Endothelial cell of hepatic sinusoid (primary cell): Measurements from ENCODE around the gene GRK3.

Experiments
- in situ Hi-C: cut with HindIII; loops from 2 replicates; pipeline ENCODE4 v1.10.0; 2017; ENCODE audit warnings: low sequenced_read_pairs

Gene GRK3

GRCh38 chr22:25748704-25749103 lies 184.2 kb downstream of the GRK3 start:
- in situ Hi-C loops, result no loop called here

DNA sequence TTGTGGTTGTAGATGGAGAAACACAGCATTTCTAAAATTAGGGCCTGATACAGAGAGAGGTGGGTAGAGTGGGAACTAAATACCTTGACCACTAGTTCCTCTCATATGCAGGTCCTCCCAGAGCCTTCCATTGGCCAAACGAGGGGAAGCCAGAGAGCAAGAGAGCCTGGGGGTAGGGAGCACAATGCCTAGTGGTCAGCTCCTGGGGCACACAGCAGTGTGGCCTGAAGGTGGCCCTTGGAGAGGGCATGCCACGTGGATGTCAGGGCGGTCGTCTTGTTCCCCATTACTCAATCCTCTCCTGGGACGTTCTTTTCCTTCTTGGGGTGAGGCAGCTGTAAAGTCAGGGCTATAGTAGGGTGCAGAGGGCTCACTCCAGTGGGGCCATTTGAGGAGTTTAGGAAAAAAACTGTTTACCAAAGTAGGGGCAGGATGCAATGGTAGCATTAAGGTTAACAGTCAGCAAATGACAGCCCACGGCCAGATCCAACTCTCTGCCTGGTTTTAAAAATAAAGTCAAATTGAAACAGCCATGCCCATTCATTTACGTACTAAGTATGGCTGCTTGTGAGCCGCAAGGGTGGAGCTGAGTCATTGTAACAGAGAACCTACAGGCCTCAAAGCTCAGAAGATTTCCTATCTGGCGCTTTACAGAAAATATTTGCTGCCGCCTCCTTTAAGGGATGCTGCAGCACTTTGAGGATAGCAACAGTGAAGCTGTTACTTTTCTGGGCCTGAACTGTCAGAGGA lies 185.1 kb downstream of the GRK3 start:
- in situ Hi-C loops, result loop anchor here (25.0 kb wide), 1 partner anchor 262 kb away; no protein-coding TSS in a partner anchor

DNA sequence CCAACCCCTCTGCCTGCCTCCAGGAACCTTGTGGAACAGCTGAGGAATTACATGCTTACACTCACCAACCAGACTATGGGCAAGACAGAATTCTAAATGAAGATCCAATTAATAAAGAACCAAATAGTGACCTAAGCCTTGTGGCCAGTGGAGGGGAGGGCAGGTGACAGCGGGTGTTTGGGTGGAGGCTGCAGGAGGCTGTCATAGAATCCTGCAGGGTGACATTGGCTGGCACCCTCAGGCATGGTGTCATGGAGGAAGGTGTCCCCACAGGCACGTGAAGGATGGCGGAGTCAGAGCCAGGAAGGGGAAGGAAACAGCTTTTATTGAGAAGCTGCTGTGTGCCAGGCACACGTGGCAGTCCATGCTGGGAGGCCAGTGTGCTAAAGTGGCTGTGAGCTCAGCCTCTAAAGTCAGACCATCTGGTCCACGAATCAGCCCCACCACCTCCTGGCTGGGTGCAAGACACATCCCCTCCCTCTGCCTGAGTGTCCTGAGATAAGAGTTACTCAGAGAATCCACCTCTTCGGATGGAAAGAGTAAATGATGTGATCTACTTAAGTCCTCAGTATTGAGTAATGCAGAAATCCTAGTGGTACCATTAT lies 186.2 kb downstream of the GRK3 start:
- in situ Hi-C loops, result loop anchor here (25.0 kb wide), 1 partner anchor 263 kb away; no protein-coding TSS in a partner anchor

DNA sequence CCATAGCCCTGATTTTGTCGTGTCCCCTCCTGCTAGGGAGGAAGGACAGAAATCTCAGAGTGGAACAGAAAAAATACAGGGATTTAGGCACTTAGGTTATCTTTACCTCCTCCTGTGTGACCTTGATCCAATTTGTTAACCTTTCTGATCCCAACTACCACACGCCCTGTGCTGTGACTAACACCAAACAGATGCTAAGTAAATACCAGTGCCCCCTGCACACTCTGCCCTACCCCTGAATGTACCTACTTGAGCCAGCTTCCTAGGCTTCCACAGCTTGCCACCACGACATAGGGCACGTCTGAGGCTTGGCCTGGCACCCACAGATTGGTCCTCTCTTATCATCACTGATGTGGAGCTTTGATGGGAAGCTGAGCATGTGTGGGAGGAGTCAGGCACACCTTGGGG lies 186.7 kb downstream of the GRK3 start:
- in situ Hi-C loops, result loop anchor here (25.0 kb wide), 1 partner anchor 264 kb away; no protein-coding TSS in a partner anchor

DNA sequence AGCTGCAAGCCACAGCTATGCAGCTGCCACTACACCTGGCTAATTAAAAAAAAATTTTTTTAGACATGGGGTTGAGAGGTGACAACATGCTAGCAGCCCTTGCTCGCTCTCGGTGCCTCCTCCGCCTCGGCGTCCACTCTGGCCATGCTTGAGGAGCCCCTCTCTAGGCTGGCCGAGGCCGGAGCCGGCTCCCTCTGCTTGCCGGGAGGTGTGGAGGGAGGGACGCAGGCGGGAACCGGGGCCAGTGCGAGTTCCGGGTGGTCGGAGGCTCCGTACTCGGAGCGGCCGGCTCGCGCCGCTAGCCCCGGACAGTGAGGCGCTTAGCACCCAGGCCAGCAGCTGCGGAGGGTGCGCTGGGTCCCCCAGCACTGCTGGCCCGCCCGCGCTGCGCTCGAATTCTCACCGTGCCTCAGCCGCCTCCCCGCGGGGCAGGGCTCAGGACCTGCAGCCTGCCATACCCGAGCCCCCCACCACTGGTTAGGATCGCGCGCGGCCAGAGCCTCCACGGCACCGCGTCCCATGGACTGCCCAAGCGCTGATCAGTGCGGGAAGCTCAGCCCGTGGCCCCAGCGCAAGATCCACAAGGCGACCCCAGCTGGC lies 188.2 kb downstream of the GRK3 start:
- in situ Hi-C loops, result loop anchor here (25.0 kb wide), 1 partner anchor 265 kb away; no protein-coding TSS in a partner anchor

- in situ Hi-C loops, result loop anchor here (25.0 kb wide), 1 partner anchor 266 kb away; no protein-coding TSS in a partner anchor
These were observed 188.8 kb downstream of the GRK3 start for GRCh38 chr22:25753252-25753651.

DNA sequence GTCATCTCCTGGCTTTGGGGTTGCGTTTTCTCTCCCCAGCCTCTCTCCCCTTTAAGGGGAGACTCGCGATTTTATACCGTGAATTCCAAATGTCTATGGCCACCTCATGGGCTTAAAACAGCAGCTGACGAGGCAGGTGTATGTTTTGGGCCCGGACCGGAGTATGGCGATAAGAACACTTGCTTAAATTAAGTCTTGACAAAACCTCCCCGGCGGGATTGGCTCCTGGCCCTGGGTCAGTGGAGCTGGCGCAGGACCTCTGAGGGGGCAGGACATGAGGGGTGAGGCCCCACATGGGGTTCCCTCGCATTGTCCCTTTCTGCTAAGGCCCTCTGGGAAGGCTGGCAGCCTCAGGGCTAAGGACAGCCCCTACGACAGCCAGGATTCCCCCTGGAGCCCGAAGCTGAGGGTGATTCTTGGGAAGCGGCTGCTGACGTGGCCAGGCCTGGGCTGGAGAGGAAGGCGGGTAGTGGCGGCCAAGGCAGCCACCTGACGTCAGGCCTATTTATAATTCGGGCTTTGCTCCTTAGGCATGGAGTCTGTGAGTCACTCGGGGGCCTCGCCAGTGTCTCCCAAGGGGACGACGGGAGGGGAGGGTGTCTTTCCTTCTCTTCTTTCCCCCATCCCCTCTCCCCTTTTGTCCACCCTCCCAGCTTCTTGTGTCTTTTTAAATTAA lies 190.2 kb downstream of the GRK3 start:
- in situ Hi-C loops, result loop anchor here (25.0 kb wide), 1 partner anchor 267 kb away; no protein-coding TSS in a partner anchor

- in situ Hi-C loops, result loop anchor here (25.0 kb wide), 1 partner anchor 270 kb away; no protein-coding TSS in a partner anchor
These were observed 193.2 kb downstream of the GRK3 start for GRCh38 chr22:25757686-25758085.

DNA sequence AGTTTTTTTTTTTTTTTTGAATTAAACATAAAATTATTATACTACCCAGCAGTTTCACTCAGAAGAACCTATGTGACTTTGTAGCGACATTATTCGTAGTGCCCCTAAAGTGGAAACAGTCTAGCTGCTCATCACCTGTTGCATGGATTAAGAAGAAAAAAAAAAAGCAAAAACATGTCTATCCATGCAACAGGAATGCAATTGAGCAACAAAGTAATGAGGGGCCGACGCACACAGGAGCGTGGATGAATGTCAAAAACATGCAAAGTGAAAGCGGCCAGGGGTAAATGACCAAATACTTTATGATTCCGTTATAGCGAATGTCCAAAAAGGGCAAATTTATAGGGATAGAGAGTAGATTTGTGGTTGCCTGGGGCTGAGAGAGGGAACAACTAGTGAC lies 193.8 kb downstream of the GRK3 start:
- in situ Hi-C loops, result loop anchor here (25.0 kb wide), 1 partner anchor 271 kb away; no protein-coding TSS in a partner anchor

DNA sequence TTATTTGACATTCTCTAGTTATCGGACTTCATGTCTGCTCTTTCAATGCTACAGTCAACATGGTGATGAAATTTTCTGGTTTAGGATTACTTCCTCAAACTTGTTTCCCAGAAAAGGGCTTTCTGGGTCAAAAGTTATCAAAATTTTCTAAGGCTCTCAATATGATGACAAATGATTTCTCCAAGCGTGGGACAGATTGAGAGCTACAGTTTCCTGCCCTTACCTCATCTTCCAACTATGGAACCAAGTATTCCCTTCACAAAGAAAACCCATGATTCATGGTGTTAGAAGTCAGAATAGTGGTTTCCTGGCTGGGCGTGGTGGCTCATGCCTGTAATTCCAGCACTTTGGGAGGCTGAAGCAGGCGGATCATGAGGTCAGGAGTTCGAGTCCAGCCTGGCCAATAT lies 195.4 kb downstream of the GRK3 start:
- in situ Hi-C loops, result loop anchor here (25.0 kb wide), 1 partner anchor 273 kb away; no protein-coding TSS in a partner anchor

DNA sequence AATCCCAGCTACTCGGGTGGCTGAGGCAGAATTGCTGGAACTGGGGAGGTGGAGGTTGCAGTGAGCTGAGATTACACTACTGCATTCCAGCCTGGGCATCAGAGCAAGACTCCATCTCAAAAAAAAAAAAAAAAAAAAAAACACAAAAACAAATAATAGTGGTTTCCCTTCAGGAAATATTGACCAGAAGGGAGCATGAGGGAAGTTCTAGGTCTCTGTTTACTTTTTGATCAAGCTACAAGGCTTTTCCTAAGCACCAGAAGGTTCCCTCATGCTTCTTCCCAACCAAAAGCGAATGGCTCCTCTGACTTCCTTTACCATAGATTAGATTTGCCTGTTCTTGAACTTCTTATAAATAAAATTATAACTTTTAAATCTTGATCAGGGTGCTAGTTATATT lies 195.8 kb downstream of the GRK3 start:
- in situ Hi-C loops, result loop anchor here (25.0 kb wide), 1 partner anchor 273 kb away; no protein-coding TSS in a partner anchor

GRCh38 chr22:25760848-25761595 lies 196.5 kb downstream of the GRK3 start:
- in situ Hi-C loops, result loop anchor here (25.0 kb wide), 1 partner anchor 274 kb away; no protein-coding TSS in a partner anchor

GRCh38 chr22:25762147-25762546 lies 197.7 kb downstream of the GRK3 start:
- in situ Hi-C loops, result loop anchor here (25.0 kb wide), 1 partner anchor 275 kb away; no protein-coding TSS in a partner anchor

- in situ Hi-C loops, result loop anchor here (25.0 kb wide), 1 partner anchor 276 kb away; no protein-coding TSS in a partner anchor
These were observed 198.8 kb downstream of the GRK3 start for GRCh38 chr22:25763239-25763777.

DNA sequence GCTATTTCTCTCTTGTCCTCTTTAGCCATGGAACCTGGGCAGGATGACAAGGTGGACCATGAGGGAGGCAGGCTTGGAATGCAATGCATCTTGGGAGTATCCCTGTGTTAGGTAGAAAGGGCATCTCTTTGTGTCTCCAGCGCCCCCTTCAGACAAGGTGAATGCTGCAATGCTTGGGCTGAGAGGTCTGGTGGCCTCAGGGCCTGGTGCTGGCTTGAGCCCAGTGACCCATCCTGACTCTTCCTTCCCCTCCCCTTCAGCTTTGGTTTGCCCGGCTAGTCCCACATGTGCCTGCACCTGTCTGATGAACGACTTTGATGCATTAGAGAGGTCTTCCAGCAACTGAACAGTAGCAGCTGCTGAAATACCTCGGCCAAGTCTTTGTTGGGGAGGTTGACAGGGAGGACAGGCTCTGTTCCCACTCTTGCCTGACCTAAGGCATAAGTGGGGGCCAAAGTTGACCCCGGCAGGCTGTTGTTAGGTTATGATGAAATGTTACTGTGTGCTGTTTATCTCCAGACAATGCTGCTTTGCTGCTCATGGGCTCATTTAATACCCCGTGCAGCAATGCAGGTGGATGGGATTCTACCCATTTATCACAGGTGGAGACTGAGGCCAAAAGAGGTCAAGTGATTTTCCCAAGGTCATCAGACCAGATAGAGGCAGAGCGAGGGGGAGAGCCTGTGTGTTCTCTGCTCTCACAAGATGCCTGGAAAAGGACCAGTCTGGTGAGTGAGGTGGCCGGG lies 200.0 kb downstream of the GRK3 start:
- in situ Hi-C loops, result loop anchor here (25.0 kb wide), 1 partner anchor 277 kb away; no protein-coding TSS in a partner anchor

- in situ Hi-C loops, result loop anchor here (25.0 kb wide), 1 partner anchor 278 kb away; no protein-coding TSS in a partner anchor
These were observed 200.5 kb downstream of the GRK3 start for GRCh38 chr22:25765016-25765367.

DNA sequence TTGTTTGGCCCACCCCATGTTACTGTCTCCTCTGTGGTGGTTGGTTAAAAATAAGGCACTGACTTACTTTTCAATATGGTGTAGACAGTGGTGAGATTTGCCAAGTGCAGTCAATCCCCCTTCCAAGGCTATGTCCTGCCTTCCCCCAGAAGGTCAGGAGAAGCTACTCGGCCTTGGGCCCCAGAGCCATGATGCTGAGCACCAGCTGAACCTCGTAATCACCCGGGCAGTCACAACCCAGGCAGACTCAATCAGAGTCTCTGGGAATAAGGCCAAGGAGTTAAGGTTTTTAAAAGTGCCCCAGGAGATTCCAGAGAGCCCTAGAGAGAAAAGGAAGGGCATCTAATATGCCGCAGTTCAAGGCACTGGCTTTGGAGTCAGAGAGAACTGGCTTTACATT lies 201.3 kb downstream of the GRK3 start:
- in situ Hi-C loops, result loop anchor here (25.0 kb wide), 1 partner anchor 278 kb away; no protein-coding TSS in a partner anchor

DNA sequence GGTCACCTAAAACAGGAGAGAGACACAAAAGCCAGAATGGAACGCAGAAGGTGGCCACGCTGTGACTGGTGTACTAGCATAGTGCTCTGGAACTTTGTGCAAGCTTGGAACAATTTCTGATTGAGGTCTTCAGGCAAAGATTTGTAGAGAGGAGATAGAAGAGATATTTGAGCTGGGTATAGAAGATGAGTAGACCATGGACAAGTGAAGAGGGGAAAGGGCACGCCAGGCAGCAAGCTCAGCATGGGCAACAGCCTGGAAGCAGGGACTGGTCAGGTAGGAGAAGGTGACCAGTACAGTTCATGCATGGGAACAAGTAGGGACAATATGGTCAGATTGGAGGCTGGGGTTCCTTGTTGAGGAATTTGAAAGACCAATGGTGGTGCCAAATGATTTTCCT lies 201.9 kb downstream of the GRK3 start:
- in situ Hi-C loops, result loop anchor here (25.0 kb wide), 1 partner anchor 279 kb away; no protein-coding TSS in a partner anchor

GRCh38 chr22:25770333-25770732 lies 205.9 kb downstream of the GRK3 start:
- in situ Hi-C loops, result loop anchor here (5.0 to 25.0 kb wide), 4 partner anchors 58 to 562 kb away; no protein-coding TSS in a partner anchor
